GM21390 (cell line): ENCODE measurements around the gene ITIH2.

ENCODE experiments used
- ATAC-seq: cut with Tn5 transposase; IDR thresholded peaks from one replicate; pipeline ENCODE4 v1.9.1; 2021; ENCODE audit not compliant: unreplicated experiment

The ITIH2 gene

GRCh38 chr10:7794251-7795026, 91.3 kb downstream of the ITIH2 start:
- no peak for ATAC-seq

- ATAC-seq = no peak
Observed at GRCh38 chr10:7795605-7796004, 92.5 kb downstream of the ITIH2 start.

- no peak for ATAC-seq
Observed at GRCh38 chr10:7797582-7797981, 94.5 kb downstream of the ITIH2 start.
